Esophagus mucosa (tissue), 1 donor: Measurements from ENCODE around the gene HOXA4. TPM values are rescaled to one million over a fixed set of nuclear protein-coding genes. Genes with fewer than 3 reads are reported as not detected.

Experiments
- ATAC-seq: fragments of 200-7000 bp; cut with Tn5 transposase; one replicate; pipeline ENCODE4 v1.9.1; 2020
- total RNA-seq: library from RNA; stranded (reverse); gene quantifications from one replicate; pipeline ENCODE4 v1.2.4, GENCODE V29; 2023
- donor health status: DM: yes; HTN: yes; CAD: no.

HOXA4 gene
- total RNA-seq, 1 donor from 2014 or later = 5.5 TPM

GRCh38 chr7:27146491-27147198 lies 16.1 kb upstream of the HOXA4 start:
- ATAC-seq = no peak

GRCh38 chr7:27145914-27146412 lies 15.4 kb upstream of the HOXA4 start:
- no peak for ATAC-seq

- ATAC-seq = no peak
Observed at GRCh38 chr7:27145165-27145913, 14.8 kb upstream of the HOXA4 start.

- no peak for ATAC-seq
Observed at GRCh38 chr7:27144781-27145164, 14.2 kb upstream of the HOXA4 start.

GRCh38 chr7:27143950-27144780 lies 13.6 kb upstream of the HOXA4 start:
- ATAC-seq = no peak

- peak; percentile 93 for ATAC-seq
Observed at GRCh38 chr7:27143023-27143949, 12.7 kb upstream of the HOXA4 start, which contains the start of gene HOXA5. Gene HOXA5, minus strand, starts transcription at chr7:27143681. Its CDS starts 74 bp downstream, at chr7:27143607.

- peak; percentile 4 for ATAC-seq
Observed at GRCh38 chr7:27142580-27143022, 12.0 kb upstream of the HOXA4 start.

- ATAC-seq = no peak
Observed at GRCh38 chr7:27141923-27142579, 11.5 kb upstream of the HOXA4 start.

GRCh38 chr7:27141137-27141922 lies 10.8 kb upstream of the HOXA4 start:
- no peak for ATAC-seq

- ATAC-seq = no peak
Observed at GRCh38 chr7:27140126-27140857, 9.7 kb upstream of the HOXA4 start.

GRCh38 chr7:27139334-27140125 lies 9.0 kb upstream of the HOXA4 start:
- no peak for ATAC-seq

GRCh38 chr7:27138985-27139333 lies 8.4 kb upstream of the HOXA4 start:
- no peak for ATAC-seq

- no peak for ATAC-seq
Observed at GRCh38 chr7:27138472-27138871, 7.9 kb upstream of the HOXA4 start.

- ATAC-seq = no peak
Observed at GRCh38 chr7:27137640-27138315, 7.2 kb upstream of the HOXA4 start.

GRCh38 chr7:27134392-27134791 lies 3.8 kb upstream of the HOXA4 start:
- no peak for ATAC-seq

- ATAC-seq = no peak
Observed at GRCh38 chr7:27133409-27134231, 3.1 kb upstream of the HOXA4 start.

GRCh38 chr7:27132978-27133377 lies 2.4 kb upstream of the HOXA4 start:
- ATAC-seq = no peak
